NAMALWA (cell line): ENCODE results near the gene MOXD1.

Experiments
- DNase-seq: peaks from one replicate; pipeline ENCODE4 v3.0.0-alpha.2; 2015; ENCODE audit warnings: low spot score

Gene MOXD1

DNA sequence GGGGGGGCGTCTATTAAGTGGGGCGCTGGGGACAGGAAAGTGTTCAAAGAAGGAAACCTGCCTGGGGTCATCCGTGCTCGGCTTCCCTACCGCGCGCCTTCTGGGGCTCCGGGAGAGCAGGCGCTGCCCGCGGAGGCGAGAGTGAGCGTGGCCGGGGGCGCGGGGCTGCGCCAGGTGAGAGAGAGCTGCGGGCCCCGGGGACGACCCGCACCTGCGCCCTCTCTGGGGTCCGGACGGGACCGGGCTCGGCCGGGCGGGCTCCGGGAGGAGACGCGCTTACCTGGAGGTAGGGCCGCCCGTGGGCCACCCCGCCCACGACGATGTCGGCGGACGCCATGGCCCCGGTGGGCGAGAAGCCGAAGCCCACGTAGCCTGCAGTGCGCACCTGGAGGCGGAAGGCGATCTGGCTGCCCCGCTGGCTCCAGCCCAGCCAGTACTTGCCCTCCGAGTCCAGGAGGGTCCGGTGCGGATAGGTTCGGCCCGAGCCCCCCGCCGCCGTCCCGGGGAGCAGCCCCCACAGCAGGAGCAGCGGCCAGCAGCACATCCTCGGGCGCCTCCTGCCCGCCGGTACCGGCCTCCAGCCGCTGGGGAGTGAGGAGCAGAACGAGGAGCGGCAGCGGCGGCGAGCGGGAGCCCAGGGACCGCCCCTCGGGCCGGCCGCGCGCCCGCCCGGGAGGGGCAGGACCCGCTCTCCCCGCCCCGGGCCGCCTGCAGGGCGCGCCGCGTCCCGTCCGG lies at the start of gene MOXD1:
Gene MOXD1 (minus strand): TSS at position 593 of the 735 bp plus-strand sequence. CDS start 49 bp downstream, at position 544.
- peak; percentile 50 for DNase-seq

DNA sequence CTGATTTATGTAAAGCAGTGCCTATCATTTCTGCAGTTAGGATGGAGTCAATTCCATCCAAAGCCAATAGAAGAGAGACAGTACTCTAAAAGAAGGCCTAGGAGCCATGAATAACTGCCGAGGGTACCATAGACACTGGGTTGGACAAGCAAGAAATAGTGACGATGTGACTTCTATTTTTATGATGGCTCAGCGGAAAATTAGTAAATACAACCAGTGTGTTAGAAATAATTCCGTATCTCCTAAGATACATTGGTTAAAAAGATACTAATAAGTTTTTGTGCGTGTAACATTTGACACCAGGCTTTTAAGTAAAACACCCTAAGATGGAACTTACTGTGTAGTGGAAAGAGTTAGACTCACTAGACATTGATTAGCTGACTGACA lies 45.6 kb upstream of the MOXD1 start:
- no peak for DNase-seq

GRCh38 chr6:132446141-132446854 lies 45.0 kb upstream of the MOXD1 start:
- DNase-seq = no peak

GRCh38 chr6:132445201-132445951 lies 44.1 kb upstream of the MOXD1 start:
- no peak for DNase-seq

DNA sequence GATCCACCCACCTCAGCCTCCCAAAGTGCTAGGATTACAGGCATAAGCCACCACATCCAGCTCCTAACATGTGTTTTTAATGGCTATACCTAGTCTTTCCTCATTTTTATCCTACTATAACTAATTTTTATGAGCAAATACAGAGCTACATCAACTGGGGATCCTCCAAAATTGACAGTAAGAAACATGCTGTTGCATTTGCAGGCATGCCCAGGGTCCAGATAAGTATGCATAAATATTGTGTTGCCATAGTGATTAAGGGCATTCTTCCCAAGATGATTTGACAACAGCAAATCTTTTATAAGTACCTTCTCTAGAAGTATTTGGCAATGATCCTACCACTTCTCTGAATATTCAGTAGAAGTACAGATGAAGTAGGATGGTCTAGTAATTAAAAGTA lies 41.9 kb upstream of the MOXD1 start:
- DNase-seq = no peak

DNA sequence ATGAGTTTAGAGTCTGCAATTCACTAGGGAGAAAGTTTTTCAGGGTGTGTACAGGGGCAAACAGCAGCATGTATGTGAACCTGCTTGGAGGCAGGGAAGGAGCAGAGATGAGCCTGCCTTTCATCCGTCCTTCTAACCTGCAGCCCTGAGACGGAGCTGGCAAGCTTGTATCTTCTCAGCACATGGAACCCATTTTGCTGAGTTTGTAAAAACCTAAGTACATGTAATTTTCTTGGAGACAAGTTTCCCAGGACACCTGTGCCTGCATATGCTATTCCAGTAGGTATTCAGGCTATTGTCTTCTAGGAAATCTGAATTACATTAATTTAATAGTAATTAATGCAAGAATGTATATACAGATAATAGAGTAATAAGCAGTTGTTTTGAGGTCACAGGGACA lies 28.8 kb upstream of the MOXD1 start:
- no peak for DNase-seq

GRCh38 chr6:132425176-132425575 lies 23.9 kb upstream of the MOXD1 start:
- DNase-seq = no peak

GRCh38 chr6:132423839-132424238 lies 22.6 kb upstream of the MOXD1 start:
- no peak for DNase-seq

DNA sequence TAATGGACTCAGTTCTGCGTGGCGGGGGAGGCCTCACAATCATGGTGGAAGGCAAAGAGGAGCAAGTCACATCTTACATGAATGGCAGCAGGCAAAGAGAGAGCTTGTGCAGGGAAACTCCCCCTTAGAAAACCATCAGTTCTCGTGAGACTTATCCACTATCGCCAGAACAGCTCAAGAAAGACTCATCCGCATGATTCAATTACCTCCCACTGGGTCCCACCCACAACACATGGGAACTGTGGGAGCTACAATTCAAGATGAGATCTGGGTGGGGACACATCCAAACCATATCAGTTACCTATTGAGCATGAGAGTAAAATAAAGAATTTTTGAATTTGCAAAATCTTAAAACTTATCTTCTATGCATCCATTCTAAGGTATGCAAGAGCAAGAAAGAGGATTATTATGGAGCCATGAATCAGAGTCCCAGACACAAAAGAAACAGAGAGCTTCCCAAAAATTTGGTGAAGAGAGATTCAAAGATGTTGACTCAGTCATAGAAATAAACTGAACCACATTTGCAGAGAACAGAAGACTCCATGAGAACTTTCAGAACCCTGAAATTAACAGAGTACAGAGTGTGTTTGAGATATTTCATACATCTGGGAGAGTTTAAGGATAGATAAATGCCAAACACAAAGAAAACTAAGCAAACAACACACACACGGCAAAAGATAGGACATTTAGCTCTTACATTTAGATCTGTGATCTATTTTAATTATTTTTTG lies 17.1 kb upstream of the MOXD1 start:
- DNase-seq = no peak

DNA sequence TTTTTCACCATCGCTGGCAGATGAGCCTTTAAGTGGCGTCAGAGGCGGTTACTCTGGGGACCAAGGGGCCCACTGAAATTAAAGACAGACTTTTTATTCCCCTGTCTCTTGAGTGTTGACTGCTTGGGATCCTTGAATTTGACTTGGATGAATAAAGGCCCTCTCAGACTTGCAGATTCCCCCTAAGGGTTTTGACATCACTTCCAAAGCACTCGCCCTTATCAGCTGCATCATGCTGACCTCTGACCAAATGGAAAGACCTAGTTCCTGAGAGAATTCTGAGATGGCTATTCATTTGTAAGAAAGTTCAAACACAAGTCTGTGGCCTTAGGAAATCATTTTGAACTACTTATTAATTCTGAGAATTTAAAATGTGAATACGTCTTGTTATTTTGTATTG lies 13.5 kb upstream of the MOXD1 start:
- DNase-seq = no peak

- DNase-seq = no peak
Observed at GRCh38 chr6:132414322-132414721, 13.0 kb upstream of the MOXD1 start.

DNA sequence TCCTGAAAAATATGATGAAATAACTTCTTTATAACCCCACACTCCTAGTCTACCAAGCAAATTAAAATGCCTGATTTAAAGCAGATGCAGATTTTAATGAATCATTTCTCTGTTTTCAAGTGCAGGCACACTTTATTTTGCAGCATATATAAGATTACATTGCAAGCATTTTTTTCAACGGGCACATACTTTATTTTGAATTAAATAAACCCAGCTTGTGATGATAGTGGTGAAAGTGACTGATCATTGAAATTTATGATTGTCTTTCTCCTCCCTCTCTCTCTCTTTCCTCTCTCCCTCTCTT lies 12.2 kb upstream of the MOXD1 start:
- DNase-seq = no peak

- DNase-seq = no peak
Observed at GRCh38 chr6:132412656-132413498, 11.6 kb upstream of the MOXD1 start.

GRCh38 chr6:132411296-132411695 lies 10.0 kb upstream of the MOXD1 start:
- DNase-seq = no peak

DNA sequence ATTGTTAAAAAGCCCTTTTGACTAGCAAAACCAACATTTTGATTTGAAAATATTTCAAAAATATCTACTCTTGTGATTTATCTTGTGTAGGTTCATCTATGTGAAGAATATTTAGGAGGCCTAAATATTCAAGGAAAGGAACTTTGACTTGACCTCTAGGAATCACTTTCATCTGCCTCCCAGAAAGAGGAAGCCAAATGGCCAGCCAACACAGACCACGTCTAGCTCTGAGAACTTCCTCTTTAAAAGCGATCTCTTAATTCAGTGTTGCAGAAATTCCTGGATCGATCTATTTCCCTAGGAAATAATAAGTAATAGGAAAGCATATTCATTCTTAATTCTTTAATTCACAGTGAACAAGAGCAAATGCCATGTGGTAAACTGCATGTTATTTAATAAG lies 9.6 kb upstream of the MOXD1 start:
- DNase-seq = no peak

DNA sequence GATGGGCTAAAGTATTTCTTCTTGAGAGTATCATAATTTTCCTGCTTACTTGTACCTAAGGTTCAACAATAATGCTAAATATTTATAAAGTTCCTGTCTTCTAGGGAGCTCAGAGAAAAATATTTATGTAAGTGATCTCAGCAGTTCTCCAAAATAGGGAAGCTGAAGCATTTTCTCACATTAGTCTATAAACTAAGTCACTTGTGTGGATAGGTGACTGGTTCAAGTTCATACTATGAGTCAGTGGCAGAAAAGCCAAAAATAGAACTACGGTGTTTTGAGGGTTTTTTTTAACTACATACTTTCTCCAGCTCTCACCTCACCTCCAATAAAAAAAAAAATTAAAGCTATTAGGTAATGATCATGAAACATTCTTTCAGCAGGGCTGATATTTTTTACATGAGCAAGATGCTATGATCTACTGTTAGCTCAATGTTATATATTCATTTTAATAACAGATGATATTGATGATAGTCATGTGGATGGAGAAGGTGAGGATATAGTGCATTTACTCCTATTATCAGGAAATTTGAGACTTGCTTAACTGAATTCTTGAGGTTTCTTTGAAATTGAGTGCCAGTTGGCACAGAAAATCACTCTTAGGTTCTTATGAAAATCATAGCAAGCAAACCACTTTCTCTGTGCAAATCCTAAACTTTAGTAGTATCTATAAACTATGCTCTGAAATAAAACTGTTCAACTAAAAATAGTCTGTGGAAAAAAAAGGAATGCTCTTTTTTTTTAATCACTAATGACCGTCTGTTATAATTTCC lies 4.1 kb upstream of the MOXD1 start:
- DNase-seq = no peak

- no peak for DNase-seq
Observed at GRCh38 chr6:132404736-132405135, 3.5 kb upstream of the MOXD1 start.

- DNase-seq = no peak
Observed at GRCh38 chr6:132404330-132404729, 3.1 kb upstream of the MOXD1 start.

DNA sequence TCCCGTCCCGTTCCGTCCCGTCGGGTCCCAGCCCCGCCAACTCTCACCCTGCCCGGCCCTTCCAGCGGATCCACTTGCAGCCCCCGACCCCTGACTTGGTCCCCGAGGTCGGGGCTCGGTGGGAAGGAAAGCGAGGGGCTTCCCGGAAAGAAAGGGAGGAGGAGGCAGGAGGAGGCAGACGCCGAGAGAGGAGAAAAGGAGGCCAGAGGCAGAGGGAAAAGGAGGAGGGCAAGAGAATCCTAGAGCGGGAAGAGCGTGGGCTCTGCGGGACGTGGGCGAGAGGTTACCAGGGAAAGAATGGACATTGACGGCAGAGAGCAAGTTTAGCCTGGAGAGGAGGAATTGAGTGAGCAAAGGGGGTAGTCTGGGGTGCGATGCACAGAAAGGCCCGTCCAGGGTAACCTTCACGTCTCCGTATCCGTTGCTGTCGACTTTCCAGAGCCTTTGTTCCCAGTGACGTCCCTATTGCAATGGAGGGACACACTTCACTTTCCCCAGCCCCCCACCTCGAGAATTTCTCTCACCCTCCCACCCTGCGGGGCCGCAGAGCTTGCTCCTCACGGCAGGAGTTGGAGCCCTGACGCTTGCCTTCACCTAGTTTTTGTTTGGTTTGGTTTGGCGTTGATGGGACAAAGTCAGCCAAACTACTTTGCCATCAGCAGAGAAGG lies 477 bp upstream of the MOXD1 start:
- no peak for DNase-seq

DNA sequence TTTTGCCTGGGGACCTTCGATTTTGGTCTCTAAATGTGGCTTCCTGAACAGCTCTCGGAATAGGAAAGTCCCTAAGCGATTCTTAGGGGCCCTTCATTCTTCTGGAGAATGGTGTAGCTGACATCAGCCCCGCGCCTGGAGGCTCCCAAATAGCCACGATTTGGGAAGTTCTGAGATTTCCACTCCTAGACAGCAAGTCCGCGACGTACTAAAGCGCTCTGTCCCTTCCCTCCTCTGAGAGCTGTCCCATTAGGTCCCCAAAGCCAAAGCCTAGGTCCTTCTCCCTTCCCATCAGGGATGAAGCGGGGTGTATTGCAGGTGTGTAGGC lies 756 bp downstream of the MOXD1 start:
- DNase-seq = no peak
